ENCODE data around the gene HOXC10.
A peak's percentile ranks its signal among the peaks of the same experiment; 100 is the strongest.

Gene HOXC10

GRCh38 chr12:54011665-54012532, 27.0 kb downstream of the HOXC10 start:
- peak overlapping the region; percentile 96 for H3K4me3 ChIP-seq (ENCODE audit: low read depth, low read length)
- ChIA-PET CTCF (interaction anchor here (1.1 to 21.3 kb wide), 11 partner anchors 9 to 203 kb away, joined by 3 to 756 read pairs (median 8); partner anchors contain the start of genes HOXC10, HOXC5 and HOXC6), POLR2A (interaction anchor here (0.8 to 4.1 kb wide), 2 partner anchors 15 to 20 kb away, joined by 3 to 14 read pairs; partner anchors contain the start of gene HOXC6)
- DNase-seq (ENCODE audit: low read depth, low spot score) = no peak
- TF ChIP-seq, protein P1, sequence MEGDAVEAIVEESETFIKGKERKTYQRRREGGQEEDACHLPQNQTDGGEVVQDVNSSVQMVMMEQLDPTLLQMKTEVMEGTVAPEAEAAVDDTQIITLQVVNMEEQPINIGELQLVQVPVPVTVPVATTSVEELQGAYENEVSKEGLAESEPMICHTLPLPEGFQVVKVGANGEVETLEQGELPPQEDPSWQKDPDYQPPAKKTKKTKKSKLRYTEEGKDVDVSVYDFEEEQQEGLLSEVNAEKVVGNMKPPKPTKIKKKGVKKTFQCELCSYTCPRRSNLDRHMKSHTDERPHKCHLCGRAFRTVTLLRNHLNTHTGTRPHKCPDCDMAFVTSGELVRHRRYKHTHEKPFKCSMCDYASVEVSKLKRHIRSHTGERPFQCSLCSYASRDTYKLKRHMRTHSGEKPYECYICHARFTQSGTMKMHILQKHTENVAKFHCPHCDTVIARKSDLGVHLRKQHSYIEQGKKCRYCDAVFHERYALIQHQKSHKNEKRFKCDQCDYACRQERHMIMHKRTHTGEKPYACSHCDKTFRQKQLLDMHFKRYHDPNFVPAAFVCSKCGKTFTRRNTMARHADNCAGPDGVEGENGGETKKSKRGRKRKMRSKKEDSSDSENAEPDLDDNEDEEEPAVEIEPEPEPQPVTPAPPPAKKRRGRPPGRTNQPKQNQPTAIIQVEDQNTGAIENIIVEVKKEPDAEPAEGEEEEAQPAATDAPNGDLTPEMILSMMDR (IDR thresholded peaks at IDR 0.05; ENCODE audit: insufficient read depth, low read length, missing control alignments) = no peak

DNA sequence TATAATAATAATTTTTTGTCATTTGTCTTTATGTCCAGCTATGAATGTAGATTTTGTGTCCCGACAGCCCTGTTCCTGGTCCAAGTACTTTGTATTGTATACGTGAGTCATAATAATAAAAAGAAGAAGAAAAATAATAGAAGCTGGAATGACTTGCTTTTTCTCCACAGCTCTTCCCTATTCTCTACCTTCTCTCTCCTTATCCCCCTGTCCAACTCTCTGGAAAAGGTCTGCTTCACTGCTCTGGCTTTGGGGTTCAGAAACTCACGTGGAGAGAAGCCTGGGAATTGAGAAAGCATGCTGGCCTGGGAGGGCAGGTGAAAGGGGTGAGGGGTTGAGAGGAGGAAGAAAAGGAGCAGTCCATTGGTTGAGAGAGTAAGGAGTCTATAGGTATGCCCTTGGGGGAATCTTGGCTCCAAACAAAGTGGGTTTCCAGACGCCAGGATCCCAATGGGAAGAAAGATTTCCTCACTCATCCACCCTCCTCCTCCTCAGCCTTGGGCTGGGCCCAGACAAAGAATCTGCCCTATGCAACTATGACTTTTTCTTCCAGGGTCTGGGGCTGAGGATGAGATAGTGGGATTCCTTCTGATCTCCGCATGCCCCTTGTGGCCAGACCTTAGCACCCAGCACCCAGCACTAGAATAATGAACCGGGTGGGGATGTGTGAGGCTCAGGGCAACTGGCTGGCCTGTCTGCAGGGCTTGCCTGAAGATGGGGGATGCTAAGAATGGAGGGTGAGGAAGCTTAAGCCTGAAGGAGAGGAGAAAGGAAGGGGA, 27.9 kb downstream of the HOXC10 start:
- no peak for DNase-seq (ENCODE audit: low read depth, low spot score)
- TF ChIP-seq, protein P1 (IDR thresholded peaks at IDR 0.05; ENCODE audit: insufficient read depth, low read length, missing control alignments) = peak; percentile 25
- CTCF ChIA-PET = interaction anchor here (1.1 to 21.3 kb wide), 10 partner anchors 10 to 244 kb away, joined by 3 to 756 read pairs (median 7); partner anchors contain the start of genes HOXC10, HOXC5 and HOXC6
- peak overlapping the region; percentile 46 for H3K4me3 ChIP-seq (ENCODE audit: low read depth, low read length)
- POLR2A ChIA-PET = interaction anchor here (0.7 to 4.1 kb wide), 8 partner anchors 11 to 253 kb away, joined by 3 to 14 read pairs (median 3); partner anchors contain the start of genes HOXC6 and HOXC9

GRCh38 chr12:54014377-54015017, 29.6 kb downstream of the HOXC10 start:
- CTCF ChIA-PET = interaction anchor here (0.7 to 21.3 kb wide), 11 partner anchors 7 to 200 kb away, joined by 3 to 756 read pairs (median 14); partner anchors contain the start of genes HOXC10, HOXC5, HOXC6 and HOXC8
- no peak for DNase-seq (ENCODE audit: low read depth, low spot score)
- TF ChIP-seq, protein P1 (IDR thresholded peaks at IDR 0.05; ENCODE audit: insufficient read depth, low read length, missing control alignments) = no peak
- H3K4me3 ChIP-seq (ENCODE audit: low read depth, low read length) = peak overlapping the region; percentile 52
- POLR2A ChIA-PET = interaction anchor here (0.6 to 4.1 kb wide), 5 partner anchors 9 to 29 kb away, joined by 3 to 14 read pairs (median 3); partner anchors contain the start of genes HOXC10 and HOXC6

- no peak for DNase-seq (ENCODE audit: low read depth, low spot score)
- ChIA-PET POLR2A (interaction anchor here (0.5 to 4.1 kb wide), 6 partner anchors 12 to 355 kb away, joined by 3 to 34 read pairs (median 10); partner anchors contain the start of genes HOXC5 and HOXC6), CTCF (interaction anchor here (0.5 to 21.3 kb wide), 10 partner anchors 8 to 192 kb away, joined by 3 to 385 read pairs (median 8); partner anchors contain the start of genes HOXC5, HOXC6 and HOXC8)
- TF ChIP-seq, protein P1 (IDR thresholded peaks at IDR 0.05; ENCODE audit: insufficient read depth, low read length, missing control alignments) = no peak
- H3K4me3 ChIP-seq (ENCODE audit: low read depth, low read length) = peak overlapping the region; percentile 88
Measured at GRCh38 chr12:54015018-54015931, 30.3 kb downstream of the HOXC10 start.

GRCh38 chr12:54016051-54016450, 31.1 kb downstream of the HOXC10 start:
- peak overlapping the region; percentile 88 for H3K4me3 ChIP-seq (ENCODE audit: low read depth, low read length)
- TF ChIP-seq, protein P1 (IDR thresholded peaks at IDR 0.05; ENCODE audit: insufficient read depth, low read length, missing control alignments) = no peak
- POLR2A ChIA-PET = interaction anchor here (0.6 to 2.8 kb wide), 9 partner anchors 8 to 263 kb away, joined by 3 to 53 read pairs (median 10); partner anchors contain the start of genes HOXC10, HOXC5, HOXC6 and HOXC8
- DNase-seq (ENCODE audit: low read depth, low spot score) = no peak
- CTCF ChIA-PET = interaction anchor here (0.6 to 21.3 kb wide), 15 partner anchors 8 to 354 kb away, joined by 3 to 385 read pairs (median 6); partner anchors contain the start of genes HOXC10, HOXC5, HOXC6 and HOXC8

Data from AG04449 (cell line).